GM18951 (cell line): ENCODE data around the gene AURKAIP1.
"Not testable (repeated sequence)": the region's sequence is repeated elsewhere in the genome, so short reads cannot be mapped to it uniquely, and the experiment has no call there.

Source experiments
- POLR2A ChIP-seq: IDR thresholded peaks from 4 replicates; pipeline ENCODE4 v1.6.1; 2011; ENCODE audit warnings: mild to moderate bottlenecking; ENCODE audit not compliant: insufficient read length, insufficient read depth; ENCODE audit errors: extremely low read depth
- in situ Hi-C: fragments of 300-500 bp; cut with MboI; formaldehyde crosslinking; loops from one replicate; pipeline ENCODE4 v1.12.0; 2022; ENCODE audit warnings: low sequenced_read_pairs, mixed read lengths, inconsistent platforms; ENCODE audit not compliant: unreplicated experiment

The AURKAIP1 gene

GRCh38 chr1:1387098-1388077 lies 12.4 kb upstream of the AURKAIP1 start:
- in situ Hi-C loops: no loop called here
- no peak for TF ChIP-seq POLR2A

- in situ Hi-C loops: no loop called here
- no peak for TF ChIP-seq POLR2A
Observed at GRCh38 chr1:1385931-1386330, 10.9 kb upstream of the AURKAIP1 start.

- in situ Hi-C loops: not testable (repeated sequence)
Observed at GRCh38 chr1:1385339-1385738, 10.3 kb upstream of the AURKAIP1 start.

GRCh38 chr1:1381294-1381693 lies 6.3 kb upstream of the AURKAIP1 start:
- in situ Hi-C loops: no loop called here
- TF ChIP-seq POLR2A: no peak

GRCh38 chr1:1380860-1381259 lies 5.9 kb upstream of the AURKAIP1 start:
- TF ChIP-seq POLR2A: no peak
- in situ Hi-C loops: no loop called here

GRCh38 chr1:1377540-1378205 lies 2.7 kb upstream of the AURKAIP1 start:
- no peak for TF ChIP-seq POLR2A
- in situ Hi-C loops: no loop called here

- no peak for TF ChIP-seq POLR2A
- in situ Hi-C loops: no loop called here
Observed at GRCh38 chr1:1376551-1377226, 1.7 kb upstream of the AURKAIP1 start.

- no peak for TF ChIP-seq POLR2A
Observed at GRCh38 chr1:1374589-1374928, 448 bp downstream of the AURKAIP1 start.

GRCh38 chr1:1373815-1374588 lies 1.0 kb downstream of the AURKAIP1 start:
- in situ Hi-C loops: no loop called here
- TF ChIP-seq POLR2A: no peak

More at GRCh38 chr1:1374589-1374928, 448 bp downstream of the AURKAIP1 start:
- in situ Hi-C loops: no loop called here

- no peak for TF ChIP-seq POLR2A
- in situ Hi-C loops: no loop called here
Observed at GRCh38 chr1:1373051-1373814, 1.8 kb downstream of the AURKAIP1 start.

GRCh38 chr1:1371746-1372711 lies 3.0 kb downstream of the AURKAIP1 start:
- in situ Hi-C loops: no loop called here
- TF ChIP-seq POLR2A: no peak

GRCh38 chr1:1371364-1371745 lies 3.7 kb downstream of the AURKAIP1 start:
- in situ Hi-C loops: no loop called here
- no peak for TF ChIP-seq POLR2A
